Dedifferentiated amniotic fluid mesenchymal stem cell (primary cell): ENCODE measurements around the gene SCLY.

Experiments used
- DNase-seq: peaks from one replicate; pipeline ENCODE4 v3.0.0-alpha.2; 2016; ENCODE audit errors: extremely low spot score

The SCLY gene

GRCh38 chr2:238140040-238140439, 79.2 kb downstream of the SCLY start:
- no peak for DNase-seq

GRCh38 chr2:238140721-238141540, 80.1 kb downstream of the SCLY start:
- DNase-seq, result no peak

GRCh38 chr2:238141541-238142318, 80.9 kb downstream of the SCLY start:
- no peak for DNase-seq

- no peak for DNase-seq
Measured at GRCh38 chr2:238142382-238143205, 81.8 kb downstream of the SCLY start.

- peak; percentile 25 for DNase-seq
Measured at GRCh38 chr2:238143239-238143951, 82.6 kb downstream of the SCLY start.

DNA sequence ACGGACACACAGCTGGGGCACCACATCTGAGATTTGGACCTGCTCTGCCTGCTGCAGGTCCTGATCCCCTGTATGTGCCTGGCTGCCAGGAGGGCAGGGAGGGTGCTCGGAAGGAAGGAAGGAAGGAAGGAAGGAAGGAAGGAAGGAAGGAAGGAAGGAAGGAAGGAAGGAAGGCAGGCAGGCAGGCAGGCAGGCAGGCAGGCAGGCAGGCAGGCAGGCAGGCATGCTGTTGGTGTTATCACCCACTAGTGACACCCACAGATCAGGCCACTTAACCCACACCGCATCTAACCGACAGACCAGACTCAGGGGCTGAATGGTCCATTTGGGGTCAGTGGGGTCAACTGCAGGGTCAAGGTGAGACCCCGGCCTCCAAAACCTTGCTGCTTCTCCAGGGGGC, 83.5 kb downstream of the SCLY start:
- no peak for DNase-seq

- DNase-seq, result no peak
Measured at GRCh38 chr2:238145046-238145445, 84.2 kb downstream of the SCLY start.

DNA sequence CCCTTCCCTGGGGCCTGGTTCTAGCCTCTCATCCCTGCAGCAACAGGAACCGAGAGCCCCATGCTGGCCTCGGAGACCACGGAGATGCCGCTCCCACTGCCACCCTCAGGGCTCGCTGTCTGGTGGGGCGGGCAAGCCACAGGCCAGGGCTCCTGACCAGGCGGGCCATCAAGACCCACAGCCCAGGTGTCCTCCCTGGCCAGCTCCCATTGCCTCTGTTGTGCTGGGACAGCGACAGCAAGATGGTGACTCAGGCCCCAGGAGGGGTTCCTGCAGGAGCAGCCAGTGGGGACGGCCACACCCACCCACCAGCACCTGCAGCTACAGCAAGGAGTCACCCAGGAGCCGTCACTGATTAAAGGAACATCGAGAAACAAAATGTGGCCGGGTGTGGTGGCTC, 85.0 kb downstream of the SCLY start:
- DNase-seq, result no peak

- no peak for DNase-seq
Measured at GRCh38 chr2:238146884-238147544, 86.2 kb downstream of the SCLY start.

DNA sequence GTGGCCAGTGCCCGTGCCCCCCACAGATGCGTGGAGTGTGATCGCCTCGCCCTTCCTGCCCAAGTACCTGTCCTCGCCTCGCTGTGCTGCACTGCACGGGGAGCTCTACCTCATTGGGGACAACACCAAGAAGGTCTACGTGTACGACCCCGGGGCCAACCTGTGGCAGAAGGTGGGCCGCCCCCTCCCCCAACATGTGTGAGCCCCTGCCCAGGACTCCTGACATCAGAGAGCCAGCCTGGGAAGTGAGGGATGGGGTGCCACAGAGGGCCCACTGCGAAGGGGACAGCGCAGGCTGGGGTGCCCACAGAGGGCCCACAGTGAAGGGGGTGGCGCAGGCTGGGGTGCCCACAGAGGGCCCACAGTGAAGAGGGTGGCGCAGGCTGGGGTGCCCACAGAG, 88.2 kb downstream of the SCLY start:
- DNase-seq, result no peak
